Subcutaneous adipose tissue (tissue), 4 donors: ENCODE results near the gene GBE1. TPM values are rescaled to one million over a fixed set of nuclear protein-coding genes. Genes with fewer than 3 reads are reported as not detected.

Source experiments
- total RNA-seq, 4 donors: library from RNA; depleted of rRNA; stranded (reverse); fragments of >200 nt; gene quantifications; one replicate each; pipeline ENCODE4 v1.1.0, GENCODE V29; 2016
- TF ChIP-seq, protein P1 (sequence below): fragments of 450-650 bp; IDR thresholded peaks from one replicate; pipeline ENCODE4 v1.5.1; 2016; ENCODE audit warnings: low read depth, mild to moderate bottlenecking, control low read depth, antibody characterized with exemption, moderate library complexity

The GBE1 gene
- 100 to 1,000 TPM; 134 to 224 (median 199) TPM for total RNA-seq

DNA sequence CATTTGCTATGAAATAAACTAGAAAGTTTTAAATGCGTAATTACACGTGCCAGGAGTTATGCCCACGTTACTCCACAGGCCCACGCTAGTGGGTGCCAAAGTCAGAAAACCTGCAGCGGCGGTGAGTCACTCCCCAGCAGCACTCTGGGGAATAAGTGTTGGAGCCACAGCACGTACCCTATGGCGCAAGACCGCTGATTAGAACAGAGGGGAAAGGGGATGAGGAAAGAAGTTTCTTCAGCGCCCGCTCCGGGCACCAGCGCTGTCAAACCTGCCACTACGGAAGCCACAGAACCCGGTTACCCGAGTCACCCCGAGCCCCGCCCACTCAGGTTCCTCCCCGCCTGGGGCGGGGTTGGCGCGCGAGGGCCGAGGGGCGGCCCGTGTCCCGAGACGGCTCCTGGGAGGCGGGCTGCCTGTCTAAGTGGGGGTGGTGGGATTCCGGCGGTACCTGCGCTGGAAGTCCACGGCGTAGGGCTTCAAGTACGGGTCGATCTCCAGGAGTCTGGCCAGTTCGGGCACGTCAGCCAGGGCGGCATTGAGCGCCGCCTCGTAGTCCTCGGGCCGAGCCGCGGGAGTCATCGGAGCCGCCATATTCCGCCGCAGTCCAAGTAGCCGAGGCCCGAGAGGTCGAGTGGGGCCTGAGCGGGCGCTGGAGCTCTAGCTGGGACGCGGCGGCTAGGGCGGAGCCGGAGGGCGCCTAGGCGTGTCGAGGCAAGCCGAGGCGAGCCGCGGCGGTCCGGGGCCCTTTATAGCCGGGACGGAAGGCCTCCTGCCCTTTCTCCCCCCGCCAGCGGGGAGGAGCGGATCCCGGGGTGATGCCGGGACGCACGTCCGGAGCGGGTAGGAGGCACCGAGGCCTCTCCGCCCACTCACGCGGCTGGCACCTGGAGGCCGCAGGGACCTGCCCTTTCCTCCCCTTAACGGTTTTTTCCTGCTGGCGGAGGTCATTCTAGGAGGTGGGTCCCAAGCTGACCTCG, at the start of gene GBE1:
GBE1 (minus strand) TSS at position 722 of the 980 bp plus-strand sequence; CDS start at position 594, 128 bp downstream.
- TF ChIP-seq, protein P1, sequence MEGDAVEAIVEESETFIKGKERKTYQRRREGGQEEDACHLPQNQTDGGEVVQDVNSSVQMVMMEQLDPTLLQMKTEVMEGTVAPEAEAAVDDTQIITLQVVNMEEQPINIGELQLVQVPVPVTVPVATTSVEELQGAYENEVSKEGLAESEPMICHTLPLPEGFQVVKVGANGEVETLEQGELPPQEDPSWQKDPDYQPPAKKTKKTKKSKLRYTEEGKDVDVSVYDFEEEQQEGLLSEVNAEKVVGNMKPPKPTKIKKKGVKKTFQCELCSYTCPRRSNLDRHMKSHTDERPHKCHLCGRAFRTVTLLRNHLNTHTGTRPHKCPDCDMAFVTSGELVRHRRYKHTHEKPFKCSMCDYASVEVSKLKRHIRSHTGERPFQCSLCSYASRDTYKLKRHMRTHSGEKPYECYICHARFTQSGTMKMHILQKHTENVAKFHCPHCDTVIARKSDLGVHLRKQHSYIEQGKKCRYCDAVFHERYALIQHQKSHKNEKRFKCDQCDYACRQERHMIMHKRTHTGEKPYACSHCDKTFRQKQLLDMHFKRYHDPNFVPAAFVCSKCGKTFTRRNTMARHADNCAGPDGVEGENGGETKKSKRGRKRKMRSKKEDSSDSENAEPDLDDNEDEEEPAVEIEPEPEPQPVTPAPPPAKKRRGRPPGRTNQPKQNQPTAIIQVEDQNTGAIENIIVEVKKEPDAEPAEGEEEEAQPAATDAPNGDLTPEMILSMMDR = no peak

- TF ChIP-seq, protein P1 = no peak
Observed at GRCh38 chr3:81808900-81809299, 47.5 kb upstream of the GBE1 start.

- TF ChIP-seq, protein P1 = no peak
Observed at GRCh38 chr3:81799403-81799802, 38.0 kb upstream of the GBE1 start.

DNA sequence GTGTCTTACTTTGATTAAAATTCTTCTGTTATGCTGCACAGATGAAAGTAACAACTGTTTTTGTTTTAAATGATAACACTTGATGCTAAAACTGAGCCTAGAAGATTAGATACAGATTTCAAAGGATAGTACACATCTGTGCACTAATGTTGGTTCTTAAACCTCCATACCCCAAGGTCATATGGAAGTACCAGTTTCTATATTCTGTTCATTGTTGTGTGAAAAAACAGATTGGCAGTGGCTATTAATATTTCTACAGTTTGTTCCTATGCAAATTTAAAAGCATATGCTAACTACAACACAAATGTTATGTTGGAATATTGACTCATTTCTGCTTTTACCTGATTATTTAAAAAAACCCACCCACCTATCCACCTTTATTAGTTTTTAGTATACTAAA, 32.0 kb upstream of the GBE1 start:
- TF ChIP-seq, protein P1 = no peak

GRCh38 chr3:81790117-81790516, 28.7 kb upstream of the GBE1 start:
- TF ChIP-seq, protein P1 = no peak

GRCh38 chr3:81789691-81790090, 28.2 kb upstream of the GBE1 start:
- TF ChIP-seq, protein P1 = no peak

GRCh38 chr3:81788610-81789009, 27.2 kb upstream of the GBE1 start:
- TF ChIP-seq, protein P1 = no peak
